Measurements from ENCODE around the gene KIAA1614.
"Not testable (repeated sequence)": the region's sequence is repeated elsewhere in the genome, so short reads cannot be mapped to it uniquely, and the experiment has no call there.

Gene KIAA1614

GRCh38 chr1:180945551-180945950 lies 32.9 kb downstream of the KIAA1614 start:
- no peak for DNase-seq

GRCh38 chr1:180946056-180946455 lies 33.4 kb downstream of the KIAA1614 start:
- no peak for DNase-seq

GRCh38 chr1:180946541-180947498 lies 34.1 kb downstream of the KIAA1614 start:
- no peak for DNase-seq

GRCh38 chr1:180947499-180947885 lies 34.8 kb downstream of the KIAA1614 start:
- DNase-seq, result no peak

- DNase-seq, result no peak
Measured at GRCh38 chr1:180947901-180948640, 35.4 kb downstream of the KIAA1614 start.

- no peak for DNase-seq
Measured at GRCh38 chr1:180948641-180949615, 36.2 kb downstream of the KIAA1614 start.

GRCh38 chr1:180949616-180950000 lies 36.9 kb downstream of the KIAA1614 start:
- DNase-seq, result no peak

GRCh38 chr1:180950321-180950720 lies 37.6 kb downstream of the KIAA1614 start:
- no peak for DNase-seq

GRCh38 chr1:180951186-180951745 lies 38.6 kb downstream of the KIAA1614 start:
- no peak for DNase-seq

GRCh38 chr1:180951836-180952656 lies 39.3 kb downstream of the KIAA1614 start:
- DNase-seq, result no peak

- DNase-seq, result no peak
Measured at GRCh38 chr1:180952657-180953013, 39.9 kb downstream of the KIAA1614 start.

GRCh38 chr1:180953291-180954004 lies 40.8 kb downstream of the KIAA1614 start:
- no peak for DNase-seq

- DNase-seq, result no peak
Measured at GRCh38 chr1:180954005-180954800, 41.5 kb downstream of the KIAA1614 start.

- DNase-seq, result no peak
Measured at GRCh38 chr1:180954801-180955165, 42.1 kb downstream of the KIAA1614 start.

GRCh38 chr1:180956028-180956640 lies 43.4 kb downstream of the KIAA1614 start:
- DNase-seq, result no peak

GRCh38 chr1:180959620-180960019 lies 46.9 kb downstream of the KIAA1614 start:
- not testable (repeated sequence) for DNase-seq

- DNase-seq, result no peak
Measured at GRCh38 chr1:180961622-180962021, 48.9 kb downstream of the KIAA1614 start.

GRCh38 chr1:180962178-180962577 lies 49.5 kb downstream of the KIAA1614 start:
- no peak for DNase-seq

GRCh38 chr1:180964056-180964455 lies 51.4 kb downstream of the KIAA1614 start:
- no peak for DNase-seq

GRCh38 chr1:180964595-180964994 lies 51.9 kb downstream of the KIAA1614 start:
- DNase-seq, result no peak

Measured in NCI-H1048 (cell line).